IMR-90 (cell line): Measurements from ENCODE around the gene RXRB. TPM values are rescaled to one million over a fixed set of nuclear protein-coding genes. Genes with fewer than 3 reads are reported as not detected.

ENCODE experiments used
- ATAC-seq: fragments of 200-7000 bp; cut with Tn5 transposase; 2 replicates; pipeline ENCODE4 v1.9.1; 2020; ENCODE audit warnings: low read depth, mild to moderate bottlenecking, moderate library complexity
- BruUV-seq: library from RNA; stranded (reverse); fragments of 400-500 nt; replicated peaks from 2 replicates; lab custom pipeline; 2021; lab: Mats Ljungman, UMichigan
- CTCF ChIA-PET: fragments of 300-600 bp; formaldehyde crosslinking; extraction: SDS; loops from one replicate; lab custom pipeline; 2021; ENCODE audit warnings: antibody characterized with exemption; lab: Yijun Ruan, JAX
- POLR2A ChIA-PET: fragments of 300-600 bp; sonication (Branson Sonifier 250); formaldehyde crosslinking; loops from one replicate; lab custom pipeline; 2022; ENCODE audit warnings: antibody characterized with exemption; ENCODE audit not compliant: unreplicated experiment; lab: Charles Lee
- DNase-seq: peaks from one replicate; pipeline ENCODE4 v3.0.0; 2013
- H2AFZ ChIP-seq: replicated peaks from 2 replicates; pipeline ENCODE3; 2013; ENCODE audit warnings: low read length, mild to moderate bottlenecking; ENCODE audit not compliant: poor library complexity
- H2AK5ac ChIP-seq: 2 replicates; pipeline ENCODE4 v1.6.1; 2013; ENCODE audit warnings: low read depth, low read length, inconsistent platforms
- H2AK9ac ChIP-seq: replicated peaks from 2 replicates; pipeline ENCODE3; 2013; ENCODE audit warnings: mild to moderate bottlenecking, low read depth, low read length, moderate library complexity; ENCODE audit not compliant: poor library complexity
- H2BK120ac ChIP-seq: 2 replicates; pipeline ENCODE4 v1.6.1; 2013; ENCODE audit warnings: low read depth, low read length, inconsistent platforms
- H2BK15ac ChIP-seq: 3 replicates; pipeline ENCODE4 v1.6.1; 2013; ENCODE audit warnings: low read depth, low read length, inconsistent platforms
- H2BK20ac ChIP-seq: 2 replicates; pipeline ENCODE4 v1.6.1; 2013; ENCODE audit warnings: low read depth, mild to moderate bottlenecking, inconsistent platforms, low read length, moderate library complexity
- H2BK5ac ChIP-seq: 2 replicates; pipeline ENCODE4 v1.6.1; 2013; ENCODE audit warnings: mild to moderate bottlenecking, low read depth, low read length, inconsistent platforms; ENCODE audit not compliant: poor library complexity, severe bottlenecking
- H3K14ac ChIP-seq: replicated peaks from 2 replicates; pipeline ENCODE4 v1.6.1; 2013; ENCODE audit warnings: low read depth, low read length, inconsistent platforms
- H3K18ac ChIP-seq: 2 replicates; pipeline ENCODE4 v1.6.1; 2013; ENCODE audit warnings: low read depth, low read length, control low read depth
- H3K23ac ChIP-seq: 2 replicates; pipeline ENCODE4 v1.6.1; 2013; ENCODE audit warnings: low read depth, low read length, inconsistent platforms
- H3K27ac ChIP-seq: 2 replicates; pipeline ENCODE4 v1.5.1; 2013; ENCODE audit warnings: mild to moderate bottlenecking, control low read depth, low read length; ENCODE audit not compliant: insufficient read depth
- H3K27me3 ChIP-seq: 2 replicates; pipeline ENCODE4 v1.6.1; 2013; ENCODE audit warnings: low read length; ENCODE audit not compliant: control insufficient read depth, insufficient read depth
- H3K36me3 ChIP-seq: 2 replicates; pipeline ENCODE4 v1.6.1; 2013; ENCODE audit warnings: low read length, mixed read lengths; ENCODE audit not compliant: control insufficient read depth, insufficient read depth
- H3K4ac ChIP-seq: 2 replicates; pipeline ENCODE4 v1.6.1; 2013; ENCODE audit warnings: low read depth, low read length, inconsistent platforms
- H3K4me1 ChIP-seq: 2 replicates; pipeline ENCODE4 v1.6.1; 2013; ENCODE audit warnings: low read length, mixed read lengths; ENCODE audit not compliant: control insufficient read depth, insufficient read depth
- H3K4me2 ChIP-seq: 2 replicates; pipeline ENCODE4 v1.6.1; 2013; ENCODE audit warnings: low read depth, mild to moderate bottlenecking, control low read depth, low read length, moderate library complexity
- H3K4me3 ChIP-seq: 2 replicates; pipeline ENCODE4 v1.5.1; 2013; ENCODE audit warnings: low read depth, mild to moderate bottlenecking, control low read depth, low read length, moderate library complexity; ENCODE audit not compliant: insufficient read depth
- H3K56ac ChIP-seq: 2 replicates; pipeline ENCODE4 v1.6.1; 2013; ENCODE audit warnings: low read length, inconsistent platforms; ENCODE audit not compliant: insufficient read depth; ENCODE audit errors: extremely low read depth
- H3K79me1 ChIP-seq, 2 experiments: 2 replicates each; pipeline ENCODE4 v1.6.1; 2013; ENCODE audit warnings: low read length in 2 of 2, inconsistent platforms in 1 of 2, low read depth in 1 of 2
- H3K9ac ChIP-seq: 2 replicates; pipeline ENCODE4 v1.6.1; 2013; ENCODE audit warnings: low read depth, low read length, control low read depth
- H3K9me1 ChIP-seq: 2 replicates; pipeline ENCODE4 v1.6.1; 2013; ENCODE audit warnings: low read length, inconsistent platforms; ENCODE audit not compliant: insufficient read depth
- H3K9me3 ChIP-seq: 2 replicates; pipeline ENCODE4 v1.6.1; 2013; ENCODE audit warnings: low read length; ENCODE audit not compliant: control insufficient read depth, insufficient read depth
- H4K20me1 ChIP-seq: 2 replicates; pipeline ENCODE4 v1.6.1; 2013; ENCODE audit warnings: low read length, inconsistent platforms; ENCODE audit not compliant: insufficient read depth
- H4K5ac ChIP-seq: 2 replicates; pipeline ENCODE4 v1.6.1; 2013; ENCODE audit warnings: mild to moderate bottlenecking, low read depth, low read length, control low read depth
- H4K8ac ChIP-seq, 2 experiments: 2 replicates each; pipeline ENCODE4 v1.6.1; 2013; ENCODE audit warnings: low read depth in 2 of 2, low read length in 2 of 2, control low read depth in 1 of 2, inconsistent platforms in 1 of 2
- H4K91ac ChIP-seq: 2 replicates; pipeline ENCODE4 v1.6.1; 2013; ENCODE audit warnings: low read depth, low read length, inconsistent platforms; ENCODE audit not compliant: insufficient read depth
- CEBPB ChIP-seq: IDR thresholded peaks from 2 replicates; pipeline ENCODE4 v1.6.1; 2012; ENCODE audit warnings: low read depth, low read length, improper control_type of control experiment
- CHD1 ChIP-seq: IDR thresholded peaks from 2 replicates; pipeline ENCODE4 v1.6.1; 2012; ENCODE audit warnings: low read depth, low read length, improper control_type of control experiment
- MAFK ChIP-seq: IDR thresholded peaks from 2 replicates; pipeline ENCODE4 v1.6.1; 2012; ENCODE audit warnings: low read depth, low read length, improper control_type of control experiment
- RAD21 ChIP-seq: IDR thresholded peaks from 2 replicates; pipeline ENCODE4 v1.6.1; 2012; ENCODE audit warnings: low read length, improper control_type of control experiment
- RFX5 ChIP-seq: IDR thresholded peaks from 2 replicates; pipeline ENCODE4 v1.8.0; 2012; ENCODE audit warnings: low read depth, mild to moderate bottlenecking, low read length, moderate library complexity
- SMC3 ChIP-seq: fragments of 150-350 bp; IDR thresholded peaks from 2 replicates; pipeline ENCODE4 v1.6.1; 2016; ENCODE audit warnings: low read depth, mild to moderate bottlenecking, antibody characterized with exemption, low read length, moderate library complexity
- WGBS, 2 experiments: methylation state at CpG; one replicate each; pipeline versions ENCODE4 v1.1.5 to v1.1.7; 2013; ENCODE audit warnings: missing lambda C conversion rate in 2 of 2; ENCODE audit not compliant: insufficient read length in 1 of 2; ENCODE audit errors: extremely low coverage in 2 of 2; 5-methylcytosine and 5-hydroxymethylcytosine counted together
- dilution Hi-C: fragments of 300-500 bp; cut with HindIII; formaldehyde crosslinking; loops from one replicate; pipeline ENCODE4 v1.14.3; 2018; ENCODE audit warnings: low sequenced_read_pairs; ENCODE audit not compliant: unreplicated experiment
- in situ Hi-C: fragments of 300-500 bp; cut with MboI; formaldehyde crosslinking; loops from 3 replicates; pipeline ENCODE4 v1.14.3; 2019; ENCODE audit warnings: low sequenced_read_pairs, inconsistent platforms, mixed read lengths
- intact Hi-C: fragments of 100-400 bp; cut with micrococcal nuclease; formaldehyde crosslinking; loops from 2 replicates; pipeline ENCODE4 v1.10.0; 2022
- polyA plus RNA-seq, 3 experiments: library from polyadenylated mRNA; depleted of rRNA; stranded (reverse); fragments of >200 nt; gene quantifications; 2 replicates each; pipeline ENCODE4 v1.2.3, GENCODE V29; 2012; ENCODE audit warnings: low replicate concordance in 1 of 3
- total RNA-seq: library from RNA; depleted of rRNA; stranded (reverse); fragments of >200 nt; gene quantifications from 2 replicates; pipeline ENCODE4 v1.2.3, GENCODE V29; 2012

Gene RXRB
- total and polyA plus RNA-seq, 2 of the 4 experiments (the other 2 are of a cell fraction) = 18.6 to 53.7 TPM

DNA sequence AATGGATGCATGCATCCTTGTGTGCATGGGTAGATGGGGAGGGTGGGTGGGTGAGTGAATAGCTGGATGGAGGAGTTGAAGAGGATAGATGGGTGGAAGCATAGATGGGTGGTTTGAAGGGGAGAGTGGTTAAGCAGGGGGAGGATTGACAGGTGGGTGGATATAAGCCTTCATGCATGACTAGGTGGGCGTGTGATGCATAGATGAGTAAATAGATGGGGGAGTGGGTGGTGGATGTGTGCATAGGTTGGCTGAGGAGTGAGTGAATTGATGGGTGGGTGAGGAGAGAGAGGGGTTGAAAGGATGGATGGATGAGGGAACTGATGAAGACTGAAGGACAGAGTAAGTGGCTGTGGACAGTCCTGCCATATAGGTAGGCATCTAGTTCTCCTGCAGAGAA, 12.7 kb downstream of the RXRB start:
- Histone ChIP-seq H3K79me1 (no peaks in the 10 kb centered on the region), H3K9me3 (no peaks in the 10 kb centered on the region), H2BK15ac (no peak overlapping the region), H4K91ac (no peak overlapping the region), H2BK120ac (no peak overlapping the region), H3K4me2 (no peak overlapping the region), H4K5ac (no peak overlapping the region), H3K27me3 (peaks cover 53% of the 10 kb centered on the region), H4K20me1 (no peaks in the 10 kb centered on the region), H3K4ac (no peak overlapping the region), H4K8ac (no peak overlapping the region), H3K9ac (no peak overlapping the region), H3K18ac (no peak overlapping the region), H3K36me3 (no peaks in the 10 kb centered on the region), H3K14ac (no peak overlapping the region), H2AFZ (no peak overlapping the region), H2AK5ac (no peak overlapping the region), H3K23ac (no peak overlapping the region), H2AK9ac (no peak overlapping the region), H2BK20ac (no peak overlapping the region), H2BK5ac (no peak overlapping the region), H3K56ac (no peak overlapping the region), H3K9me1 (no peaks in the 10 kb centered on the region), H3K4me1 (peaks cover under 1% of the 10 kb centered on the region; the same call in 1 of the 2 replicates), H3K4me3 (no peak overlapping the region), H3K27ac (no peak overlapping the region)
- DNase-seq = no peak
- no peak for ATAC-seq
- CTCF ChIA-PET = no interaction called here
- intact Hi-C loops (no loop called here), in situ Hi-C loops (no loop called here), dilution Hi-C loops (no loop called here)
- WGBS, 2 experiments = 43% methylated on average over 1 of the region's 1 CpG; no CpG with 5 or more reads in 1 of the 2 experiments
- POLR2A ChIA-PET = no interaction called here
- BruUV-seq = no TSS peak
- TF ChIP-seq RAD21 (no peak), RFX5 (no peak), MAFK (no peak), CHD1 (no peak), CEBPB (no peak), SMC3 (no peak)
